Thoracic aorta (tissue), 2 donors: ENCODE data around the gene CEND1. TPM values are rescaled to one million over a fixed set of nuclear protein-coding genes. Genes with fewer than 3 reads are reported as not detected.

ENCODE experiments used
- ATAC-seq: fragments of 150-250 bp; one replicate; pipeline ENCODE4 v1.8.0; 2017; ENCODE audit warnings: low read depth; ENCODE audit not compliant: insufficient number of reproducible peaks, low FRiP score
- DNase-seq: peaks from one replicate; pipeline ENCODE4 v3.0.0-alpha.2; 2020; ENCODE audit warnings: low spot score
- H3K27ac ChIP-seq, 2 donors: fragments of 200-600 bp; sonication (generic); 1 replicate in 1 of 2; 2 replicates in 1 of 2; pipeline ENCODE4 v1.5.1; 2016; ENCODE audit warnings: mild to moderate bottlenecking in 2 of 2, moderate library complexity in 2 of 2
- H3K27me3 ChIP-seq: fragments of 200-600 bp; sonication (generic); replicated peaks from 2 replicates; pipeline ENCODE4 v1.6.0; 2016; ENCODE audit warnings: mild to moderate bottlenecking; ENCODE audit not compliant: insufficient read depth
- H3K36me3 ChIP-seq: fragments of 200-600 bp; sonication (generic); one replicate; pipeline ENCODE4 v1.5.1; 2016
- H3K4me1 ChIP-seq, 2 donors: fragments of 200-600 bp; sonication (generic); 1 replicate in 1 of 2; 2 replicates in 1 of 2; pipeline versions ENCODE4 v1.5.1 to v1.6.0; 2016; ENCODE audit warnings: low read depth in 2 of 2, mild to moderate bottlenecking in 1 of 2; ENCODE audit not compliant: control insufficient read depth in 1 of 2
- H3K4me3 ChIP-seq: fragments of 200-600 bp; sonication (generic); 2 replicates; pipeline ENCODE4 v1.5.1; 2016; ENCODE audit warnings: mild to moderate bottlenecking
- H3K9me3 ChIP-seq: fragments of 200-600 bp; sonication (generic); 2 replicates; pipeline ENCODE4 v1.5.1; 2016
- CTCF ChIP-seq: fragments of 200-600 bp; sonication (generic); IDR thresholded peaks from one replicate; pipeline ENCODE4 v1.5.1; 2019; ENCODE audit warnings: antibody characterized with exemption
- total RNA-seq, 2 donors: library from RNA; depleted of rRNA; stranded (reverse); fragments of >200 nt; gene quantifications; one replicate each; pipeline versions ENCODE4 v1.1.0 to v1.2.3, GENCODE V29; 2016

The CEND1 gene
- total RNA-seq, 2 donors from 2014 or later = not detected

GRCh38 chr11:776263-776560, 13.7 kb downstream of the CEND1 start:
- peaks cover 15 to 34% of the 10 kb centered on the region in 2 donors for H3K4me1 ChIP-seq
- peaks cover 6% of the 10 kb centered on the region for H3K36me3 ChIP-seq
- DNase-seq (no peak), ATAC-seq (no peak)
- TF ChIP-seq CTCF = no peak
- H3K9me3 ChIP-seq = no peaks in the 10 kb centered on the region
- H3K4me3 ChIP-seq = peak overlapping the region; percentile 89
- no peaks in the 10 kb centered on the region for H3K27me3 ChIP-seq
- no peak overlapping the region for H3K27ac ChIP-seq

DNA sequence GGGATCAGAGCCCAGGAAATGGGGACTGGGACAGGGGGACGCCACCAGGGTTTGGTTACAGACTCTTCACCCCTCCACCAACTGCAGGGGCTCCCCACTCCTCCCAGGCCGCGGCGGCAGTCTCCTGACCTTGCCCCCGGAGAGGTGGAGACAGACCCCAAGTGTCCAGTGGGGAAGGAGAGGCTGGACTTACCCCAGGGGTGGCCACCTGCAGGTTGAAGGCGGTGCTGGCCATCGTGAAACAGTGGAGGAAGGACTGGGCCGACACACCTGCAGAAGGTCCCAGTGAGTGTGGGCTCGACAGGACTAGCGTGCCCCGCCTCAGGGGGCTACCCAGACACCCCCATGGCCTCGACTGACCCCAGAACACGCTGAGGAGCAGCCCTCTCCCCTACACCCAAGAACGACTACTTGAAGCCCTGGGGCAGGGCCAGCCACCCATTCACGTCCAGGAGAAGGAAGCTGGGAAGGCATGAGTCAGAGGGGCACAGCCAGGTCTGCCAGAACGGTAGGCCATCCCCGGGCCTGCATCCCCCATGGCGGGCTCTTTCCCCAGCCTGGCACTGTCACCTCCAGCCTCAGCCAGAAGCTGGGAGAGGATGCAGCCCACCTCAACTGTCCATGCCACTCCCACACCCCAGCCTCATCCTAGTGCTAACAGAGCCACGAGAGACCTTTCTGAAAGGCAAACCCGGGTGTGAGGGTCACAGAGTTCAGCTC, 14.9 kb downstream of the CEND1 start:
- Histone ChIP-seq H3K4me3 (no peak overlapping the region), H3K27ac (no peak overlapping the region), H3K4me1 (peaks cover 15 to 34% of the 10 kb centered on the region in 2 donors), H3K27me3 (no peaks in the 10 kb centered on the region), H3K36me3 (peaks cover 16% of the 10 kb centered on the region), H3K9me3 (no peaks in the 10 kb centered on the region)
- DNase-seq (no peak), ATAC-seq (no peak)
- TF ChIP-seq CTCF = no peak

DNA sequence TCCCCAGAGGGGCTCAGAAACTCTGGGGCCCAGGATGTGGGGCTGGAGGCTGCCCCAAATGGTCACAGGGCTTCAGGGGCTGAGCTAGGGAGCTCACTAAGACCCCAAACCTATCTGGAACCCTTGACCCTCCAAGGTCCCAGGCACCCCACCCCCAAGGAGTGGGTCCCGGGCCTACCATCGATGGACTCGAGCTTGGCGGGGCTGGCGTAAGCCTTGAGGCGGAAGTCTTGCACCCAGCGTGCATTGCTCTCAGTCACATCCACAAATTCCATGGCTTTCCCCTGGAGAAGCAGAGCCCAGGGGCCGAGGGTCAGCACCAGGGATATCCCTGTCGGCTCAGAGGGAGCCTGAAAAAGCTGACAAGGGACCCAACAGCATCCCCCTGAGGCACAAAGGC, 16.1 kb downstream of the CEND1 start:
- no peaks in the 10 kb centered on the region for H3K27me3 ChIP-seq
- DNase-seq = no peak
- H3K36me3 ChIP-seq = peaks cover 20% of the 10 kb centered on the region
- peaks cover 15 to 34% of the 10 kb centered on the region in 2 donors for H3K4me1 ChIP-seq
- TF ChIP-seq CTCF = no peak
- H3K9me3 ChIP-seq = no peaks in the 10 kb centered on the region
- no peak for ATAC-seq
- no peak overlapping the region for H3K27ac ChIP-seq
- no peak overlapping the region for H3K4me3 ChIP-seq

DNA sequence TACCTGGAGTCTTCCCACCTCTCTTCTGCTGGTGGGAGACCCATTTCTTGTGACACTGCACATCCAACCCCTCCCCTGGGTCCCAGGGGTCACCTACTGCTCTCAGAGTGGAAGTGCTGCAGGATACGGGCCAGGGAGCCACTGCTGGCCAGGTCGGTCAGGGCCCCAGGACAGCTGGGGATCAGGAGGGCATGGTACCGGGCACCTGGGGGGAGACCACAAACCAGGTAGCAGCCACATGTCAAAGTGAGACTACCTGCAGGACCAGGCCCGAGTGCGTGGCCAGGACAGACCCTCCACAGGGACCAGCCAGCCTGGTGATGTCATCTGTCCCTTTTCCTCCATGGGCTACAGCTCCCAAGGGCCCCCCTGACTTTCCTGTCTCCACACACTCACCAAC, 16.5 kb downstream of the CEND1 start:
- Histone ChIP-seq H3K36me3 (peaks cover 20% of the 10 kb centered on the region), H3K27me3 (no peaks in the 10 kb centered on the region), H3K4me3 (no peak overlapping the region), H3K9me3 (no peaks in the 10 kb centered on the region), H3K4me1 (peaks cover 15 to 32% of the 10 kb centered on the region in 2 donors), H3K27ac (no peak overlapping the region)
- TF ChIP-seq CTCF = no peak
- ATAC-seq (no peak), DNase-seq (no peak)

- H3K9me3 ChIP-seq = no peaks in the 10 kb centered on the region
- H3K27me3 ChIP-seq = no peaks in the 10 kb centered on the region
- no peak overlapping the region for H3K4me3 ChIP-seq
- H3K36me3 ChIP-seq = peaks cover 20% of the 10 kb centered on the region
- H3K27ac ChIP-seq = no peak overlapping the region
- no peak for DNase-seq
- ATAC-seq = no peak
- no peak for TF ChIP-seq CTCF
- peaks cover 11 to 25% of the 10 kb centered on the region in 2 donors for H3K4me1 ChIP-seq
Observed at GRCh38 chr11:772429-773390, 17.2 kb downstream of the CEND1 start.
